GM12891 (cell line): ENCODE results near the gene NYAP2.
A peak's percentile ranks its signal among the peaks of the same experiment; 100 is the strongest.

Experiments used
- DNase-seq: peaks from one replicate; pipeline ENCODE4 v3.0.0; 2011; ENCODE audit warnings: low spot score; ENCODE audit not compliant: insufficient read length
- FAIRE-seq: peaks from 2 replicates; lab custom pipeline; 2011; peaks lifted over from hg19 to GRCh38; lab: Jason Lieb, UNC
- PAX5 ChIP-seq: IDR thresholded peaks from 2 replicates; pipeline ENCODE4 v1.6.1; 2011; ENCODE audit warnings: low read length, moderate library complexity, mild to moderate bottlenecking; ENCODE audit not compliant: insufficient read depth, severe bottlenecking
- POLR2A ChIP-seq: IDR thresholded peaks from 2 replicates; pipeline ENCODE4 v1.6.1; 2011; ENCODE audit warnings: low read depth, low read length, control low read depth
- POLR2AphosphoS5 ChIP-seq: IDR thresholded peaks from 2 replicates; pipeline ENCODE4 v1.6.1; 2011; ENCODE audit warnings: low read depth, low read length, control low read depth
- POU2F2 ChIP-seq: IDR thresholded peaks from 2 replicates; pipeline ENCODE4 v1.6.1; 2011; ENCODE audit warnings: low read depth, mild to moderate bottlenecking, control low read depth, low read length, moderate library complexity
- SPI1 ChIP-seq: IDR thresholded peaks from 2 replicates; pipeline ENCODE4 v1.6.1; 2011; ENCODE audit warnings: low read depth, low read length, control low read depth
- TAF1 ChIP-seq: IDR thresholded peaks from 2 replicates; pipeline ENCODE4 v1.6.1; 2011; ENCODE audit warnings: low read depth, low read length, control low read depth

Gene NYAP2

GRCh38 chr2:225466891-225467604, 67.5 kb downstream of the NYAP2 start:
- FAIRE-seq: no peak
- TF ChIP-seq POU2F2: no peak
- TF ChIP-seq SPI1: no peak
- no peak for DNase-seq

- no peak for TF ChIP-seq TAF1
- DNase-seq: no peak
- no peak for FAIRE-seq
These were observed 68.6 kb downstream of the NYAP2 start for GRCh38 chr2:225468131-225468530.

GRCh38 chr2:225471039-225471438, 71.5 kb downstream of the NYAP2 start:
- FAIRE-seq (no peak), DNase-seq (no peak)
- TF ChIP-seq POLR2AphosphoS5: no peak
- no peak for TF ChIP-seq PAX5
- no peak for TF ChIP-seq TAF1
- TF ChIP-seq POU2F2: no peak
- no peak for TF ChIP-seq POLR2A
- TF ChIP-seq SPI1: no peak

- TF ChIP-seq POLR2A (no peak), SPI1 (no peak), PAX5 (no peak), TAF1 (no peak), POLR2AphosphoS5 (no peak), POU2F2 (no peak)
- FAIRE-seq (no peak), DNase-seq (no peak)
These were observed 72.0 kb downstream of the NYAP2 start for GRCh38 chr2:225471482-225471881.

- FAIRE-seq: no peak
- no peak for DNase-seq
- TF ChIP-seq PAX5: no peak
- TF ChIP-seq TAF1: no peak
- no peak for TF ChIP-seq POLR2A
- TF ChIP-seq POU2F2: no peak
- no peak for TF ChIP-seq POLR2AphosphoS5
- TF ChIP-seq SPI1: no peak
These were observed 72.7 kb downstream of the NYAP2 start for GRCh38 chr2:225472161-225472560.

- FAIRE-seq (no peak), DNase-seq (no peak)
- TF ChIP-seq POU2F2 (no peak), TAF1 (no peak), SPI1 (no peak), PAX5 (no peak), POLR2AphosphoS5 (no peak), POLR2A (no peak)
These were observed 79.9 kb downstream of the NYAP2 start for GRCh38 chr2:225479386-225479785.

- TF ChIP-seq TAF1 (no peak), POLR2A (no peak), SPI1 (no peak), POU2F2 (no peak), PAX5 (no peak), POLR2AphosphoS5 (no peak)
- DNase-seq (no peak), FAIRE-seq (no peak)
These were observed 85.2 kb downstream of the NYAP2 start for GRCh38 chr2:225484751-225485150.

GRCh38 chr2:225486236-225486635, 86.7 kb downstream of the NYAP2 start:
- no peak for FAIRE-seq
- TF ChIP-seq POLR2AphosphoS5 (no peak), TAF1 (no peak), POU2F2 (no peak), POLR2A (no peak), SPI1 (no peak), PAX5 (no peak)

GRCh38 chr2:225487878-225488416, 88.4 kb downstream of the NYAP2 start:
- DNase-seq: no peak
- TF ChIP-seq PAX5: no peak
- no peak for TF ChIP-seq SPI1
- TF ChIP-seq POLR2A: no peak
- no peak for TF ChIP-seq POLR2AphosphoS5
- no peak for TF ChIP-seq TAF1
- TF ChIP-seq POU2F2: no peak
- no peak for FAIRE-seq

More at GRCh38 chr2:225486236-225486635, 86.7 kb downstream of the NYAP2 start:
- DNase-seq: no peak

- TF ChIP-seq SPI1 (peak; percentile 67), POU2F2 (no peak)
These were observed 89.2 kb downstream of the NYAP2 start for GRCh38 chr2:225488743-225489142.

More at GRCh38 chr2:225488743-225489142, 89.2 kb downstream of the NYAP2 start:
- no peak for DNase-seq
- no peak for FAIRE-seq
